ENCODE measurements around the gene ATP2B2. TPM values are rescaled to one million over a fixed set of nuclear protein-coding genes. Genes with fewer than 3 reads are reported as not detected.
A peak's percentile ranks its signal among the peaks of the same experiment; 100 is the strongest.

Gene ATP2B2
- polyA plus RNA-seq (2013, experiment 1 of 2), result not detected
- not detected for polyA plus RNA-seq (2013, experiment 2 of 2)

DNA sequence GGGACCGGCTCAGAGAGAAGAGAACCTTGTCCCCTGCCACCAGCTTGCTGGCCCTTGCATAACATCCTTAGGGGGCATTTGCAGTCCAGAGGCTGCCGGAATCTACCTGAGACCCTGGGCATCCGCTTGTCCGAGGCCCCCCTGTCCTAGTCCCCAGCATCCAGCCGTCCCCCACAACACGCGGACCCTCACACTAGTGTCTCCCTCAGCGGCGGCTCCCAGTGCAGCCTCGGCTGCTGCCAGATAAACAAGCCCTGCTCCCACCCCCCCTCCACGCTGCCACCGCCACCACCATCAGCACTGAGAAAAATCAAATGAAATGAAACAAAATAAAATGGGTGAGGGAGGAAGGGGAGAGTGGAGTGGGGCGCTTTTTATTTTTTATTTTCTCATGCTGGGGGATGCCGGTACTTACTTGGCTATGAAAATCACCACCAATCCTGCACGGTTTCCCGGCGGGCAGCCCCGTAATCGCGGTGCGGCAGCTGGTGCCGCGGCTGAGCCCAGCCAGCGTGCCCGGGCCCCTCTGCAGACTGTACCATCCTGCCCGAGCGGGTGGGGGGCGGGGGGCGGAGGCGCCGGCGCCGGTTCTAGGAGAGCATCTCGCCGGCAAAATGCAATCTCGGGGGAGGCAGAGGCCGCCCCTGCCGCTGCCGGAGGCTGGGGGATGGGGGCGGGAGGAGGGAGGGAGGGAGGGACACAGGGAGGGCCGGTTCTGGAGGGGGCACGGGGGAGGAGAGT, at the start of gene ATP2B2:
ATP2B2 (minus strand) TSS at position 537 of the 741 bp plus-strand sequence. CDS start 56,043 bp downstream, outside the sequence.
- DNase-seq, result no peak
- peaks cover 43 to 88% of the 10 kb centered on the region in 2 experiments for H3K27me3 ChIP-seq (ENCODE audit: control insufficient read depth in 1 of 2, insufficient read depth in 1 of 2, low read length in 2 of 2)
- no peak within 1 kb of the TSS for H4K8ac ChIP-seq (ENCODE audit: low read length)
- no peak within 1 kb of the TSS for H4K91ac ChIP-seq (ENCODE audit: low read length)
- no peak within 1 kb of the TSS for H3K23ac ChIP-seq (ENCODE audit: low read length in 2 of 2)
- H3K4me3 ChIP-seq (ENCODE audit: insufficient read depth in 1 of 2, low read depth in 1 of 2, low read length in 2 of 2), result no peak within 1 kb of the TSS
- H3K79me1 ChIP-seq (replicated peaks; ENCODE audit: low read length, poor library complexity, severe bottlenecking), result no peaks in the 10 kb centered on the region
- H2BK15ac ChIP-seq (ENCODE audit: low read depth, poor library complexity, severe bottlenecking), result no peak within 1 kb of the TSS
- peaks cover 9% of the 10 kb centered on the region for H3K4me1 ChIP-seq (ENCODE audit: control insufficient read depth, insufficient read depth, low read depth, low read length)
- no peak within 1 kb of the TSS for H3K27ac ChIP-seq (ENCODE audit: low read length, poor library complexity, severe bottlenecking)
- no peaks in the 10 kb centered on the region for H3K9me3 ChIP-seq (ENCODE audit: control insufficient read depth, low read length)
- no peak within 1 kb of the TSS for H3K9ac ChIP-seq (ENCODE audit: low read length)
- H3K4me2 ChIP-seq (ENCODE audit: low read length, poor library complexity, severe bottlenecking), result peak within 1 kb of the TSS; percentile 59
- H3K14ac ChIP-seq (ENCODE audit: low read length in 2 of 2), result no peak within 1 kb of the TSS
- no peak within 1 kb of the TSS for H2BK120ac ChIP-seq (ENCODE audit: low read depth, low read length)
- no peak within 1 kb of the TSS for H2BK5ac ChIP-seq (ENCODE audit: low read depth, low read length, poor library complexity, severe bottlenecking)
- no peak within 1 kb of the TSS for H2BK12ac ChIP-seq (ENCODE audit: low read length in 2 of 2)
- H2AK5ac ChIP-seq (ENCODE audit: low read length, severe bottlenecking), result no peak within 1 kb of the TSS
- no peak within 1 kb of the TSS for H3K4ac ChIP-seq (ENCODE audit: low read depth in 1 of 2, low read length in 2 of 2)
- 18% methylated on average over 24 of the region's 42 CpGs for WGBS
- no peak within 1 kb of the TSS for H2AFZ ChIP-seq (ENCODE audit: low read depth, low read length)
- no peak within 1 kb of the TSS for H3K18ac ChIP-seq (ENCODE audit: low read depth in 1 of 2, low read length in 2 of 2)
- no peaks in the 10 kb centered on the region for H3K36me3 ChIP-seq (ENCODE audit: control insufficient read depth in 1 of 2, insufficient read depth in 2 of 2, low read depth in 1 of 2, low read length in 2 of 2)

DNA sequence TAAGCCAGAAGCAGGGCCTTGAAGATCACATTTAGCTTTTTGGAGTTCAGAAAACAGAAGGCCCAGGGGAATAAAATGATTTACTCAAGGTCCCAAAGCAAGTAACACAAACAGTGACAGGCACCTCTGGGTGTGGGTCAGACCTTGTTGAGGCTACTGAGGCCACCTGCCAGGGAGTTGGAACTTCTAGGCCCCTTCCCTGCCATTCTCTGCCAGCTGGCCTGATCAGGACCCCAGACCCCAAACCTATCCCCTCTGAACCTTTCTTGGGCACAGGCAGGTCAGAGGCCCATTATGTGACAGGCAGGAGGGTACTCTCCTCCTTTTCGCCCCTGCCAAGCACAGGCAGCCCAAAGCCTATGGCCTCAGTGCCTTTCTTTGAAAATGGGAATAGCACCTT, 49.4 kb upstream of the ATP2B2 start:
- H2AK5ac ChIP-seq (ENCODE audit: low read length, severe bottlenecking), result no peak overlapping the region
- no peak overlapping the region for H3K18ac ChIP-seq (ENCODE audit: low read depth in 1 of 2, low read length in 2 of 2)
- H2BK15ac ChIP-seq (ENCODE audit: low read depth, poor library complexity, severe bottlenecking), result no peak overlapping the region
- no peak overlapping the region for H3K4ac ChIP-seq (ENCODE audit: low read depth in 1 of 2, low read length in 2 of 2)
- no peak overlapping the region for H2BK120ac ChIP-seq (ENCODE audit: low read depth, low read length)
- no peaks in the 10 kb centered on the region for H3K36me3 ChIP-seq (ENCODE audit: control insufficient read depth in 1 of 2, insufficient read depth in 2 of 2, low read depth in 1 of 2, low read length in 2 of 2)
- no peak overlapping the region for H2AFZ ChIP-seq (ENCODE audit: low read depth, low read length)
- H4K91ac ChIP-seq (ENCODE audit: low read length), result no peak overlapping the region
- H3K79me1 ChIP-seq (replicated peaks; ENCODE audit: low read length, poor library complexity, severe bottlenecking), result no peaks in the 10 kb centered on the region
- H3K4me2 ChIP-seq (ENCODE audit: low read length, poor library complexity, severe bottlenecking), result no peak overlapping the region
- no peak overlapping the region for H2BK12ac ChIP-seq (ENCODE audit: low read length in 2 of 2)
- H3K9ac ChIP-seq (ENCODE audit: low read length), result no peak overlapping the region
- no peak overlapping the region for H3K27ac ChIP-seq (ENCODE audit: low read length, poor library complexity, severe bottlenecking)
- H3K14ac ChIP-seq (ENCODE audit: low read length in 2 of 2), result no peak overlapping the region
- 71% methylated on average over 1 of the region's 1 CpG for WGBS
- H2BK5ac ChIP-seq (ENCODE audit: low read depth, low read length, poor library complexity, severe bottlenecking), result no peak overlapping the region
- no peak overlapping the region for H3K4me3 ChIP-seq (ENCODE audit: insufficient read depth in 1 of 2, low read depth in 1 of 2, low read length in 2 of 2)
- DNase-seq, result no peak
- peaks cover 4% of the 10 kb centered on the region for H3K4me1 ChIP-seq (ENCODE audit: control insufficient read depth, insufficient read depth, low read depth, low read length)
- H3K23ac ChIP-seq (ENCODE audit: low read length in 2 of 2), result no peak overlapping the region
- H3K27me3 ChIP-seq (ENCODE audit: control insufficient read depth in 1 of 2, insufficient read depth in 1 of 2, low read length in 2 of 2), result peaks cover 30 to 63% of the 10 kb centered on the region in 2 experiments
- no peaks in the 10 kb centered on the region for H3K9me3 ChIP-seq (ENCODE audit: control insufficient read depth, low read length)
- no peak overlapping the region for H4K8ac ChIP-seq (ENCODE audit: low read length)

DNA sequence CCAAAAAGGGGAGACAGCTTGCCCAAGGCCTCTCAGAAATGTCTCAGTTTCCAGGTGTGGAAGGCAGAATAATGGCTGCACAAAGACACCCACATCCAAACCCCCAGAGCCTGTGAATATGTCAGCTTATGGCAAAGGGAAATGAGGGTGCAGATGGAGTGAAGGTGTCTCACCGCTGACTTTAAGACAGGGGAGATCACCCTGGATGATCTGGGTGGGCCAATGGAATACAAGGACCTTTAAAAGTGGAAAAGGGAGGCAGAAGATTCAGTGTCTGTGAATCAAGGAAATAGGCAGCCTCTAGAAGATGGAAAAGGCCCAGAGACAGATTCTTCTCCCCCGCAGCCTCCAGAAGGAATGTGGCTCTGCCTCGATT, 48.8 kb upstream of the ATP2B2 start:
- H3K18ac ChIP-seq (ENCODE audit: low read depth in 1 of 2, low read length in 2 of 2), result no peak overlapping the region
- H2AK5ac ChIP-seq (ENCODE audit: low read length, severe bottlenecking), result no peak overlapping the region
- no peak overlapping the region for H2BK120ac ChIP-seq (ENCODE audit: low read depth, low read length)
- no peak overlapping the region for H4K8ac ChIP-seq (ENCODE audit: low read length)
- no peak overlapping the region for H4K91ac ChIP-seq (ENCODE audit: low read length)
- no peak overlapping the region for H3K14ac ChIP-seq (ENCODE audit: low read length in 2 of 2)
- peaks cover 4% of the 10 kb centered on the region for H3K4me1 ChIP-seq (ENCODE audit: control insufficient read depth, insufficient read depth, low read depth, low read length)
- H3K79me1 ChIP-seq (replicated peaks; ENCODE audit: low read length, poor library complexity, severe bottlenecking), result no peaks in the 10 kb centered on the region
- H3K36me3 ChIP-seq (ENCODE audit: control insufficient read depth in 1 of 2, insufficient read depth in 2 of 2, low read depth in 1 of 2, low read length in 2 of 2), result no peaks in the 10 kb centered on the region
- H3K9me3 ChIP-seq (ENCODE audit: control insufficient read depth, low read length), result no peaks in the 10 kb centered on the region
- no peak overlapping the region for H3K9ac ChIP-seq (ENCODE audit: low read length)
- H3K4me2 ChIP-seq (ENCODE audit: low read length, poor library complexity, severe bottlenecking), result no peak overlapping the region
- whole genome bisulfite sequencing, result 84% methylated on average over 3 of the region's 3 CpGs
- H3K27me3 ChIP-seq (ENCODE audit: control insufficient read depth in 1 of 2, insufficient read depth in 1 of 2, low read length in 2 of 2), result peaks cover 27 to 63% of the 10 kb centered on the region in 2 experiments
- no peak overlapping the region for H3K23ac ChIP-seq (ENCODE audit: low read length in 2 of 2)
- H2AFZ ChIP-seq (ENCODE audit: low read depth, low read length), result no peak overlapping the region
- H2BK15ac ChIP-seq (ENCODE audit: low read depth, poor library complexity, severe bottlenecking), result no peak overlapping the region
- no peak for DNase-seq
- no peak overlapping the region for H3K4me3 ChIP-seq (ENCODE audit: insufficient read depth in 1 of 2, low read depth in 1 of 2, low read length in 2 of 2)
- H2BK12ac ChIP-seq (ENCODE audit: low read length in 2 of 2), result no peak overlapping the region
- H3K27ac ChIP-seq (ENCODE audit: low read length, poor library complexity, severe bottlenecking), result no peak overlapping the region
- no peak overlapping the region for H2BK5ac ChIP-seq (ENCODE audit: low read depth, low read length, poor library complexity, severe bottlenecking)
- no peak overlapping the region for H3K4ac ChIP-seq (ENCODE audit: low read depth in 1 of 2, low read length in 2 of 2)

DNA sequence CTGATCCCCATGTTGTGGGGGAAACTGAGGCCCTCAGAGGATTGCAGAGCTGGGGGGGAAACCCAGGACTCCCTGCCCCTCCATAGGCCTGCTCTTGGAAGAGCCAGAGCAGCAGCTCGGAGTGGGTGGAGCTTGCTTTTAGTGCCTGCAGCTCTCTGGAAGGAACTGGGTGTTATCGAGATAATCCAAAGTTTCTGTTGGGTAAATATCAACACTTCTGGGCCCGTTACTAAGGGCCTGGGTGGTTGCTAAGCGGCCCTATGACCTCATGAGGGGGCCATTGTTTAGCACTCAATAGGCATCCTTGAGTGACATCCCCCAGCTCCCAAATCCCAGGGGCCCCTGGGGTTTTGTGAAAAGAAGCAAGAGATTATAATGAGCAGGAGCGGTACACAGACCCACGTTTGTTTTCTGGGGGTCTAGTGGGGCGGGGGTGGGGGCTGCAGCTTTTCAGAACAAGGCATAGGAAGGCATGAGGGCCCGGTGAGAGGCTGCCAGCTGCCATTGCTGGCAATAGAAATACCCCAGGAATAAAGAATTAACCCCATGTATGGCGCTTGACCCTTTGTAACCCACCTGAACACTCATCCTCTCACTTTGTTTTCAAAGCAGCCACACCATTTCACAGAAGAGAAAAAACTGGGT, 48.3 kb upstream of the ATP2B2 start:
- Histone ChIP-seq H3K18ac (ENCODE audit: low read depth in 1 of 2, low read length in 2 of 2) (no peak overlapping the region), H4K8ac (ENCODE audit: low read length) (no peak overlapping the region)
- 28% methylated on average over 9 of the region's 9 CpGs for WGBS

More for the DNA sequence above, 48.3 kb upstream of the ATP2B2 start:
- Histone ChIP-seq H4K91ac (ENCODE audit: low read length) (no peak overlapping the region), H3K9me3 (ENCODE audit: control insufficient read depth, low read length) (no peaks in the 10 kb centered on the region), H3K36me3 (ENCODE audit: control insufficient read depth in 1 of 2, insufficient read depth in 2 of 2, low read depth in 1 of 2, low read length in 2 of 2) (no peaks in the 10 kb centered on the region), H3K79me1 (replicated peaks; ENCODE audit: low read length, poor library complexity, severe bottlenecking) (no peaks in the 10 kb centered on the region), H3K4me1 (ENCODE audit: control insufficient read depth, insufficient read depth, low read depth, low read length) (peaks cover 4% of the 10 kb centered on the region), H2BK5ac (ENCODE audit: low read depth, low read length, poor library complexity, severe bottlenecking) (no peak overlapping the region), H2BK15ac (ENCODE audit: low read depth, poor library complexity, severe bottlenecking) (no peak overlapping the region), H3K14ac (ENCODE audit: low read length in 2 of 2) (no peak overlapping the region), H3K27me3 (ENCODE audit: control insufficient read depth in 1 of 2, insufficient read depth in 1 of 2, low read length in 2 of 2) (peaks cover 23 to 62% of the 10 kb centered on the region in 2 experiments), H2AFZ (ENCODE audit: low read depth, low read length) (no peak overlapping the region), H2AK5ac (ENCODE audit: low read length, severe bottlenecking) (no peak overlapping the region), H3K27ac (ENCODE audit: low read length, poor library complexity, severe bottlenecking) (no peak overlapping the region), H3K4me2 (ENCODE audit: low read length, poor library complexity, severe bottlenecking) (no peak overlapping the region), H2BK120ac (ENCODE audit: low read depth, low read length) (no peak overlapping the region), H3K4me3 (ENCODE audit: insufficient read depth in 1 of 2, low read depth in 1 of 2, low read length in 2 of 2) (no peak overlapping the region), H3K4ac (ENCODE audit: low read depth in 1 of 2, low read length in 2 of 2) (no peak overlapping the region), H3K9ac (ENCODE audit: low read length) (no peak overlapping the region), H3K23ac (ENCODE audit: low read length in 2 of 2) (no peak overlapping the region), H2BK12ac (ENCODE audit: low read length in 2 of 2) (no peak overlapping the region)
- DNase-seq, result no peak
